GF-D8 (cell line): Measurements from ENCODE around the gene OTULINL.

Experiments
- DNase-seq: peaks from one replicate; lab custom pipeline; 2025; lab: John Stamatoyannopoulos, UW

OTULINL gene

DNA sequence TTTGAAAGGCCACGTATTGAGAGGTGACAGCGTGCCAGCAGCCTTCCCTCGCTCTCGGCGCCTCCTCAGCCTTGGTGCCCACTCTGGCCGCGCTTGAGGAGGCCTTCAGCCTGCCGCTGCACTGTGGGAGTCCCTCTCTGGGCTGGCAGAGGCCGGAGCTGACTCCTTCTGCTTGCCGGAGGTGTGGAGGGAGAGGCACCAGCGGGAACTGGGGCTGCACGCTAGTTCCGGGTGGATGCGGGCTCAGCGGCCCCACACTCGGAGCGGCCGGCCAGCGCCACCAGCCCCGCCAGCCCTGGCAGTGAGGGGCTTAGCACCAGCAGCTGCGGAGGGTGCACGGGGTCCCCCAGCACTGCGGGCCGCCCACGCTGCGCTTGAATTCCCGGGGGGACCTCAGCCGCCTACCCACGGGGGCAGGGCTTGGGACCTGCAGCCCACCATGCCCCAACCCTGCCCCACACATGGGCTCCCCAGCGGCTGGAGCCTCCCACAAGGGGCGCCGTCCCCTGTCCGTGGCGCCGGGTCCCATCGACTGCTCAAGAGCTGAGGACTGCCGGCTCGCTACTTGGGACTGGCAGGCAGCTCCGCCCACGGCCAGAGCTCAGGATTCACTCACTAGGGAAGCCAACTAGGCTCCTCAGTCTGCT, 4.4 kb upstream of the OTULINL start:
- no peak for DNase-seq

DNA sequence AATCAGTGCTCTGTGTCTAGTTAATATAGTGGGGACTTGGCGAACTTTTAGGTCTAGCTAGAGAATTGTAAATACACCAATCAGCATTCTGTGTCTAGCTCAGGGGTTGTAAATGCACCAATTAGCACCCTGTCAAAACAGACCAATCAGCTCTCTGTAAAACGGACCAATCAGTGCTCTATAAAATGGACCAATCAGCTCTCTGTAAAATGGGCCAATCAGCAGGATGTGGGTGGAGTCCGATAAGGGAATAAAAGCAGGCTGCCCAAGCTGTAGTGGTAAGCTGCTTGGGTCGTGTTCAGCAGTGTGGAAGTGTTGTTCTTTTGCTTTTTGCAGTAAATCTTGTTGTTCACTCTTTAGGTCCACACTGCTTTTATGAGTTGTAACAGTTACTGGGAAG, 3.6 kb upstream of the OTULINL start:
- DNase-seq, result no peak

DNA sequence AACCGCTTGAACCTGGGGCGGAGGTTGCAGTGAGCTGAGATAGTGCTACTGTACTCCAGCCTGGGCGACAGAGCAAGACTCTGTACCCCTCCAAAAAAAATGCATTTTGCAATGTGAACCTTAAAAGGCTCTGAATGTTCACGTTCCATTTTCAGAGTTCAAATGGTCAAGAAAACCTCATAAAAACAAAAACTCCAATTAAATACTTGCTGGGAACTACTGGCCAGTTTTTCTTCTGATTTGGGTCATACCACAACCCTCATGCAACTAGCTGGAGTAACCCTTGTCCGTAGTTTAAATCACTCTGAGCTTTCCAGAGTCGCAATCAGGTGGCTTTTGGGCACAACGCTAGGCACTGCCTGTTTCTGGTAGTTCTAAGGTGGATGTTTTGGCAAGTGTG, 2.3 kb upstream of the OTULINL start:
- DNase-seq, result no peak

DNA sequence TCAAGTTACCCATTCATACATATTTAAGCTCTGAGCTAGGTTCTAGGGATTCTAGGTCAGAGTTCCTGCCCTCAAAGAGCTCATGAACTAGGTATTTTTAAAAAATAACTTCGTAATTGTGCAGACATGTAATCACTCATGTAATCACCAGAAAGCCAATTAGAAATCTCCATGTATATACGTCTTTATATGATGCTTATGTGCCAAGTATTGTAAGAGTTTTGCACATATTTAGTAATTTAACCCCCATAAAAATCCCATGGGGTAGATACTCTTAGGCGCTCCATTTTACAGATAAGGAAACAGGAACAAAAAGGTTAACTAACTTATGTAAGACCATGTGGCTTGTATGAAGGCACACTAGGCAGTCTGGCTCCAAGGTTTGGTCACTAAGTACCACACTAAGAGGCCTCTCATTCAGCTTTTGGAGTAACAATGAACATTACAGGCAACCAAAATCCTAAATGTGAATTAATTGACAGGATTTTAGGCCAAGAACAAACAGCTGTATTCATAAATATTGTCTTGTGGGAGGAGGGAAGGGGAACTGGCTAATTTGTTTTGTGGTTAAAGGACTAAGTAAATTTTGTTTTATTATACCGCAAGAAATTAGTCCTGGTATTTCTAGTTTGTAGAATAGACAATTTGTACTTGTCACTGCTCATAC, 1.7 kb upstream of the OTULINL start:
- DNase-seq, result no peak

DNA sequence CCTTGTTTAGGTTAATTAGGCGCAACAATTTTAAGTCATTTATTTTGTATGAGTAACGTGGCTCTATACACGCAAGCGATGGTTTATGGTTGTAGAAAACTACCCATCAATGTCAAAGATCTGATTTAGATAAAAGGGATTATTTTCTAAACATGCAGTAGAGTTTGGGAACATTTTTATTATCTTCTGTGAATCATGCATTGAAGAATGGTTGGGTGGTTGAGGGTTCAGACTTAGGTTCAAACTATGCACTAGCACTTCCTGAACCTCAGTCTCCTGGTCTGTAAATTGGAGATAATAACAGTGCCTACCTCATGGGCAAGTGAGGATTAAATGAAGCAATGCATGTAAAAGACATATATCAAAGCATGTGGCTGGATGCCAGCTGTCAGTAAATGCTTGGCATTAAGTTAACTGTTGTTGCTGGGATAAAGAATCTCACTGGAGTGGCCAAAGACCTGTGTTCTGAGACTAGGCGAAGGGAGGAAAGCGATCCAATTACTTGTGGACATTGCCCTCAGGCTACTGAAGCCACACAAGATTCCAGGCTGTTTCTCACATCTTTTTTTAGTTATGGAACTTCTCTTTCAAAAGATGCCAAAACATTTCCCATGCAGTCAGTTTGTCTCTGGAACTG, 1.1 kb upstream of the OTULINL start:
- no peak for DNase-seq

DNA sequence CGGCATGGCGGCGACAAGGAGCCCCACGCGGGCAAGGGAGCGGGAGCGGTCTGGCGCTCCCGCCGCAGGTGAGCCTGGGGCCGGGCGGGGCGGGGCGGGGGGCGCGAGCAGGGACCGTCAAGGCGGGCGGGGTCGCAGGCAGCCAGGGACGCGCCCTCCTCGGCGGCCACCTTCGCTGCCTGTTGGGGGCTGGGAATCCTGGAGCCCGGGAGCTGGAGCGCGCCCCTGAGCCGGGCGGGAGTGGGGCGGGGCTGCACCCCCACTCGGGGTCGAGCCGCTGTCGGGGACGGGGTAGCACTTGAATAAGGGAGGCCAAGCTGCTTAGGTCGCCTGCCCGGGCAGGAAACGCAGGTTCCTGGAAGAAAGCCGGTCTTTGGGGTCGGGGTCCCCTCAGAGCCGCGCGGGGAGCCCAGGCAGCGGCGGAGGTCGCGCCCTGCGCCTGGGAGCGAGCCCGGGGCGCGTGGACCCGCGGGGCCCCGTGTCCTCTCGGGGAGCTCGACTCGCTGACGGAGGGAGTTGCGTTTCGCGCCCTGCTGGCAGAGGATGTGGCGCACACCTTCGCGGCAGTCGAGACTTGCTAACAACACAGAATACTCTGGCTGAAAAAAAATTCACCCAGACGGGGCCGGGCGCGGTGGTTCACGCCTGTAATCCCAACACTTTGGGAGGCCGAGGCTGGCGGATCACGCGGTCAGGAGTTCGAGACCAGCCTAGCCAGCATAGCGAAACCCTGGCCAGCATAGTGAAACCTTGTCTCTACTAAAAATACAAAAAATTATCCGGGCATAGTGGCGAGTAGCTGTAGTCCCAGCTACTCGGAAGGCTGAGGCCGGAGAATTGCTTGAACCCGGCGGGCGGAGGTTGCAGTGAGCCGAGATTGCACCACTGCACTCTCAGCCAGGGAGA, 552 bp downstream of the OTULINL start:
- DNase-seq, result no peak

DNA sequence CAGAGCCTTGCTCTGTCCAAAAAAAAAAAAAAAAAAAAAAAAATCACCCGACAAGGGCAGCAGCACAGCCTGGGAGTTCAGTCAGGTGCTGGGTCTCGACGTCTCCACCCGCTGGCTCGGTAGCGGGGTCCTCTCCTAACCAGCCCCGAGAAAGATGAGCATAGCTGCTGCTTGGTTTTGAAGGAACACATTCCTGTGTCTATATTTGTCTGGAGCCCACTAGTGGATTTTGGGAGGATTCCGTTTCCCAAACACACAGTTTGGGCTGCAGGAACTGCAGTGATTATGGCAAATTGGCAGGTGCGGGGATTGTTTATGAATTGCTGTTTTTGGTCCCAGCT, 1.2 kb downstream of the OTULINL start:
- no peak for DNase-seq

DNA sequence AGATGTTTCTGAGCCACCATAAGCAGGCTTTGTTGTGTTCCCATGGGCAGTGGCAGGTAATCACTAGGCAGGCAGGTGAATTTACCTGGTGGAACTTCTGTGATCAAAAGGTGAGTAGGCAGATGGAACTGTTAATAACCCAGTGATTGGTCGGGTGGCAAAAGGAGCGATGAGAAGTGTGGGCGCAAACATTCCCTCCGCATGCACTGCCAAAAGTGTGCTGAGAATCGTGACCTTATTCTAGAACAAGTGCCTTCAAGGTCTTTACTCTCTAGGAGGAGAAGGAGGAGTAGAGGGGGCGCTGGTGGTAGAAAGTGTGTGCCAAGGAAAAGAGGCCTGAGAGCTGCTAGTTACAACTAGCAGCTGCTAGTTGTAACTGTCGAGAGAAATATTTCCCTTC, 3.3 kb downstream of the OTULINL start:
- no peak for DNase-seq

DNA sequence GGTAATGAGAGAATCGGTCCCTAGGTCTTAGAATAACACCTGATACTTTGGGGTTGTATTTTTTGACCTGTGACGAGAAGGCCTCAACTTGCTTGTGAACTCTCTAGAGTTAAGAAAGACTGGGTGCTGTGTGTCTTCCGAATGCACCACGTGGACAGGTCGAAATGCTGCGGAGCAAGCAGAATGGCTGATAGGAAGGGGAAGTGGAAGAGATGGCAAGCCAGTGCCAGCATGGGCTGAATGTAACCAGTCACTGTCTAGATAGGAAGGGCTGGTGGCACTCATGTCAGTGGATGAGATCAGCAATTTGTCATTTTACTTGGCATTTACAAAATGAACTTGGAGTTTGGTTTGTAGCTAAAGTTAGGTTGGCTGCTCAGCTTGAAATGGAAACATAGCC, 5.6 kb downstream of the OTULINL start:
- no peak for DNase-seq

DNA sequence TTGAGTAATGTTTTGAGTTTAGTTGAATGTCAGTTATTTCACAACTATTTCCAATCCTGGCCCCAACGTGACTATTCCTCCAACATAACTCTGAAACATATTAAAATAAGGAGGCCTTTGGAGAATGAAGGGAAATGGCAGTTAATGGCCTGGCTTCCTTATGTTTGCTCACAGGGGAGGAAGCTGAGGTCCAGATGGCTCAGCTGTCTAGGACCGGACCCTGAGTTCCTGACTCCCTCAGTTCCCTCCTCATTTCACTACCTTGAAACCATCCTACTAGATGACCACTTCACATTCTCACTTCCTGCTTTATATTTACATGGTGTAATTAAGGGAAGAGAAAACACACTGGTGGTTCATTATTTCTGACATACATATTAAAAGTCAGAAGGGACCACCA, 6.6 kb downstream of the OTULINL start:
- DNase-seq, result no peak

DNA sequence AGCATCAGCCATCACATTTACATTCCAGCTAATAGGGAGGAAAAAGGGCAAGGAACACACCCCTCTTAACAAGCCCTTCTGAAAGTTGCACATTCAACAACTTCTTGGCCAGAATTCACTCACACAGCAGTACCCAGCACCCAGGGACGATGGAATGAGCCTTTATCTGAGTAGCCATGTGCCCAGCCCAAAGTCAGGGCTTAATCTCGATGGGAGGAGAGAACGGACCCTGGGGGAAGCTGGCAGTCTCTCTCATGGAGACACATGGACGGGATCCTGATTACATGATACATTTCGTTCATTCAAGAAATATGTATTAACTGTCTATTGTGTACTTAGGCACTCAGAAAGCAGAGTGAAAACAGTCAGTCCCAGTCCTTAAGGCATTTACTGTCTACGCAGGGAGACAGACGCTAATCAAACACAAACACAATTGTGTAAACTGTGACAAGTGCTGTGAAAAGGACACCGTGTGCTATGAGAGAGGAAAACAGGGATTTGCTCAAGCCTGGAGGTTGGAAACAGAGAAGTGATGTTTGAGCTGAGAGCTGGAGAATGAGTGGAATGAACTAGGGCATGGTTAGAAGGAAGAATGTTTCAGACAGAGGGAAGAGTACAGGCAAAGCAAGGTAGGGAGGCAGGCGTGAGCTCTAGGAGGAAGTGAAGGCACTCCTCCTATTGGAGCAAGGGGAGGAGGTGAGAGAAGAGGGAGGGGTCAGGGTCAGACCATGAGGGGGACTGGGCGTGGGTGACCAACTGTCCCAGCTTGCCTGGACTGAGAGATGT, 7.4 kb downstream of the OTULINL start:
- no peak for DNase-seq

DNA sequence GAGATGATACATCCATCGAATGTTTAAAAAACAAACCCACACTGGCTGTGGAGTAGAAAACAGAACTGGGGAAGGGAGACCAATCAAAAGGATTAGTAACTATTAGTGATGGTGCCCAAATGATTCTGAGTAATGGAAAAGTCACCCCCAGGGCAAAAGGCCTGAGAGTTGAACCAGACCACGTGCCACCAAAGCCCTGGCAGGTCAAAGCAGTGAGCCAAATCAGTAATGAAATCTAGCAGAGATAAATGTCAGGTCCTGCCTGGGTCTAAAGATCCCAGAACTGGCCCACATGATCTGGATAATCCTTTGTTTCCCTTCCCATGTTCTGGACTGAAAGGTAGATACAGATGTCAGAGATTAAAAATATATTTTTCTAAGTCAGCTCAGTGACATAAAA, 9.4 kb downstream of the OTULINL start:
- DNase-seq, result no peak

DNA sequence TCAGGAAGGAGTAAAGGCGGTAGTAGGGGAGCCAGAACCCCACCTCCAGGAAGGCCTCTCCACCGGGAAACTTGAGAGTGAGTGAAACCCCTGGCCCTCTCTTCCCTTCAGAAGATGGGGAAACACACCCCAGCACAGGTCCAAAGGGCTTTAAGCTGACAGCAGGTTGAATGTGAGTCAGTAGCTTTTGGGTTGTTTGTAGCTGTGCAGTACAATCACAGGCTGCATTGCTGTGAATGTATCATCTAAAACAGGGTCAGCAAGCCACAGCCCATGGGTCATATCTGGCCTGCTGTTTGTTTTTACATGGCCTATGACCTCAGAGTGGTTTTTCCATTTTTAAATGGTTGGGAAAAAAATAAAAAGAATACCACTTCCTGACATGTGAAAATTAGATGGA, 10.0 kb downstream of the OTULINL start:
- DNase-seq, result no peak

DNA sequence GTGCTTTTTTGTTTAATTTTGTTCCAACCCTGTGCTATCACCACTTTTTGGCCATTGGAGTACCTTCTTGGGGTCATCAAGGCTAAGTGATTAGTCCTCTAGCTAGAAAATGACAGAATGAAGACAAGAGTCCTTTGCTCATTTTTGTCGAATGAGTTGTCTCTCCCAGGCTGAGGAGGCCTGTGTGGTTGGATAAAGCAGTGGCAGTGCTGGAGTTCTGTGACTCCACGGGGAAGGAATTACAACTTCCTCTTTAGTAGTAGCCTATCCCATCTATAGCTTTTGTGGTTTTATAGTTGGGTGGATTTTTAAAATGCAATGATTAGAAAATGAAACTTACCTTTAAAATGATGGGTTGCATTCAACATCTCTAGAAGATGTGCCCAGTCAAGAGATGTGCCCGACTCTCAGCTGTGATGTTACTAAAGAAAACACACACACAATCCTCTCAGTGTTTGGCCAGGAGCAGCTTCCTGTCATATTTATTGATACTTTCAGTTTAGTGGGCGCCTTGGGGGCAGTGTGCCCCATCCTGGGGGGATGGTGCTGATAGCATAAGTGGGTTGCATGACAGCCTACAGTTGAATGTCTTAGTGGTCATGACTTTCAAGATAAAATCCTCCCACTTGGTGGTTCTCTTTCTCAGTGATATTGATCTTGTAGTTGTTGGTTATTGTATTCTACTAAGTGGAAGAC, 11.9 kb downstream of the OTULINL start:
- DNase-seq, result no peak

DNA sequence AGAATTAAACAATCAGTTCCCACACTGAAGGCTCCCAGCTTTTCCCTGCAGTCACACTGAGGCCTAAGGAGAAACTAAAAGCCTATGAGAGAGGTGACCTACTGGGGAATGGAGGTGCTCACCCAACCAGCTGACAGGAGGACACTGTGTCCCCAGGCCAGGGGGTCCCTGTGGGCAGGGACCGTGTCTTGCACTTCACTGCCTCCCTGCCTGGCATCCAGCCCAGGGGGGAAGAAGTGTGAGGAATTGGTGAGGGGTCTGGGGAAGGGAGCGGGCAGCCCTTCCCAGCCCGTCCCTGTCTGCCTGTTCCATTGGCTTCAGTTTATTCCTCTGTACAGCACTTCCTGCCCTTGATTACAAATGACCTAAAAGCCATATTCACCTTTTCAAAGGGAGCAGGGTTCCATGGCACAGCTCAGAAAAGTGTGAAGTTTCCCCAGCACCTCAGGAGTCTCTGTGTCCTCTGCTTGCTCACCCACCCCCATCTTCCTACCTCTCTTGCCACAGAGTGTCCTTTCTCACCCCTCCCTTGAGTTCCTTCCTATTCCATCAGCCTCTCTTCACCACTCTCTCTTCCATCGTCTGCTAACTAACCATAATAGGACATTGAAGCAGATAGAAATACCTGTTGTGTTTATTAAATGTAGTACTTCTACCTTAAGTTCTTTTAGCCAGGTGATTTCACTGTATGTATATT, 12.9 kb downstream of the OTULINL start:
- no peak for DNase-seq

DNA sequence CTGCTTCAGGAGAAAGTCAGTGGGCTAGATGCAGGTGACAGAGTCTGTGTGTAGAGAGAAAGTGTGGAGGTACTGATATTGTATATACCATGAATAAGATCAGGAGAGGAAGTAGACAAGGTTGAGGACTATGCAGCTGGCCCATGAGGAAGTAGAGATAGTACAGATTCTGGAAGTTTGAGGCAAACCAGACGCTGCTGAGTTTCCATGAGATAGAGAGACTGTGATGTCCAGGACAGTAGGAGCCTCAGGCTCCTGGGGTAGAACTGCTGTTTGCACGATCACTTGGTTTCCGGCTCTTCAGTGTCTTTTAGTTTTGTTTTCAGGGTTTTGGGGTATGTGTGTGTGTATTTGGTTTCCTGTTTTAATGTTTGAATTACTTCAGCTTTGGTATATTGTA, 13.6 kb downstream of the OTULINL start:
- peak; percentile 53 for DNase-seq

DNA sequence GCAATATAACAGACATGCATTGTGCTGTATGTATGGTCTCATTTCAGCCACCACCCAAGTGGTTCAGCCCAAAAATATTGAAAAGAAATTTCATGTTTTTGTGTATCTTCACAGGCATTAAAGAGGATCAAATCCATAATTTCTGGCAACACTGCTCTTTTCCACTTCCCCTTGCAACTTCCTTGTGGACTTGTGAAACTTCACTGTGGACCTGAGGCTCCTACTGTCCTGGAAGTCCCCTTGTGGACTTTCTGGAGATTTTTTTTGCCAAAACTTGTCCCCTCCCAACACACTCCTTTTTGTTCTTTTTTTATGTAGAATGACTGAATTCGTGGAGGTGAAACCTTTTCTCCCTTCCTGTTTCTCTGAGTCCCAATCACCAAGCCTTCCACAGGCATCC, 14.3 kb downstream of the OTULINL start:
- DNase-seq, result no peak

DNA sequence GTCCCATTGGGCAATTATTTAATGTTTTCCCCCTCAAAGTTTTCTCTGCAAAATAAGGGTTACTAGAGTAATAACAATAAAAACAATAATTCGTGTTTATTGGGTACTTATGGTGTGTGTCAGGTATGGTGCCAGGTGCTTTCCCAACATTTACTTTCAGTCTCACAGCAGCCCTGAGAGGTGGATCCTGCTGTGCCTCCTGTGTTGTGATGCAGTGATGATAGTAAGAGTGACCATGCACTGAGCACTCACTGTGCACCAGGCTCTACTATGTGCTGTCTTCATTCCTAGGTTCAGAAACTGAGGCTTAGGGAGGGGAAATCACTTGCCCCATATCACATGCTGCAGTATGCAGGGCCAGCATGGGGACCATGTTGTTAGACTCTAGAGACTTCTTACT, 15.5 kb downstream of the OTULINL start:
- DNase-seq, result no peak

DNA sequence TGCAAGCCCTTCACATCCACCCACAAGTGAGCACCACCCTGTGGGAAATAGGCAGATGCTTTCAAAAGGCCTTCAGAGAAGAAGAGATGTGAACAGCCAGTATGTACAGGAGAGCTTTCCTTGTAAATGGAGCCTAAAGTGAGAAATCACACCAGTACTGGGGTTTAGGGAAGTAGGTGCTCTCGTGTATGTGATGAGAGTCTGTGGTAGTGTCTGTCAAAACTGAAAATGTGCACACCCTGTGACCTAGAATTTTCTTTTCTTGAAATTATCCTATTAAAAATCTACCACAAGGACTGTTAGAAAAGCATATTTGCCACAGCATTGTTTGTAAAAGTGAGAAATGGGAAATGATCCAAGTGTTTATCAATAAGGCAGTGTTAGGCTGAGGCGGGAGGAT, 16.6 kb downstream of the OTULINL start:
- DNase-seq, result no peak

DNA sequence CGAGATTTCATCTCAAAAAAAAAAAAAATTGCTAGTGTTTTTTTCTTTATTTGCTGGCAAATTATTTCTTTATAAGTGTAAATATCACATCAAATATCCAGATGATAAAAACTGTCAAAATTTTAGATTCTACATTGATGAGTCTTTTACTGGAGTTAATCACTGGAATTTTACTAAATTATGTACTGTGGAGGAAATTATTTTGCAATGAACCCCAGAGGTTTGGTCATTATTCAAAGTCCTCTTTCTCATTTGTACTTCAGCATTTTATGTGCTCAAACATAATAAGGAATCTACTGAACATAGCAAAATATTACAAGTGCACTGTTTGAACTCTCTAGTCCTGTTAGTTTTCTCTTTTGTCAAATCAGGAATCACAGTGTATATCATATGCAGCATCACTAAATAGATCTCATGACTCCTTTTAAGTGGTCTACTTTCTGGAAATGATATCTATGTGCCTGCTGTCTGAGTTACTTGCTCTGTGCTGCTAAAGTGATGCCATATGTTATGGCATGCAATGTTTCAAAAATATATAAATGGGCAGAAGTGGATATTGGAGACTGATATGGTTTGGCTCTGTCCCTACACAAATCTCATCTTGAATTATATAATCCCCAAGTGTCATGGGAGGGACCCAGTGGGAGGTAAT, 18.0 kb downstream of the OTULINL start:
- no peak for DNase-seq
